Measurements from ENCODE around the gene RUNX2.

DNA sequence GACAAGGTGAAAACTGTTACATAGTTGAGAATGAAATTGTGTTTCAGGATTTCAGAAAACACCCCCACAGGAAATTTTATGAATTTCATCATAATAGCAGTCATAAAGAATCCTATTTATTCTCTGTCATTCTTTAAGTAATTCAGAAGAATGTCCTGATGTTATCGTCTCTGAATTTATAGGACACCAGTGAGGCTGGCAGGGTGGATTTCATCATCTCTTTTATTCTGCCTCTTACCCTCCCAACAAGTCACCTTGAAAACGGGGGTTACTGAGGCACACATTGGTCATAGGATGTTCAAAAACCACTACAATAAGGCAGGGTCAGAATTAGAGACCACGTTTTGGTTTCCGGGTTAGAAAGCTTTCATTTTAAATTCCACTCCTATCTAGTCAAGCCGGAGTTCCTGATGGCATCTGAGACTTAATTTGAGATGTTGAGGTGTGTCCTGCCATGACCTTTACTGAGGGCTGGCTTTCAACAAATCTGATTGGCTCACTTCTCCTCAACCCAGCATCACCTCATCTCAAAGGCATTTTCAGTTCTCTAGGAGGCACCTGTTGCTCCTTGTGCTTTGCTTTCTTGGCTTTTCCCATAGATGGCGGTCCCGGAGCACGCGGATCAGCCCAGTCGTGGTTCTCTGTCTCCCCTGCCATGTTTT, 280.3 kb downstream of the RUNX2 start:
- TF ChIP-seq POLR2A (IDR thresholded peaks at IDR 0.05; ENCODE audit: low read length) (no peak), GATA1 (IDR thresholded peaks at IDR 0.05; ENCODE audit: low read depth, low read length) (no peak)

Data from erythroblast (primary cell).